Fibroblast of pulmonary artery (primary cell): Measurements from ENCODE around the gene TGFBR2.

Source experiments
- DNase-seq: peaks from one replicate; pipeline ENCODE4 v3.0.0-alpha.2; 2010; ENCODE audit warnings: low read depth
- H3K4me3 ChIP-seq: replicated peaks from 2 replicates; pipeline ENCODE4 v1.5.1; 2011; ENCODE audit warnings: low read depth, mild to moderate bottlenecking, control low read depth, low read length, moderate library complexity
- CTCF ChIP-seq: IDR thresholded peaks from 2 replicates; pipeline ENCODE4 v1.5.1; 2011; ENCODE audit warnings: mild to moderate bottlenecking, control low read depth, low read length, inconsistent platforms; ENCODE audit errors: missing control alignments

TGFBR2 gene

GRCh38 chr3:30586096-30586805 lies 20.1 kb upstream of the TGFBR2 start:
- DNase-seq, result no peak
- H3K4me3 ChIP-seq, result no peak overlapping the region
- TF ChIP-seq CTCF, result no peak

- no peak for DNase-seq
- no peak overlapping the region for H3K4me3 ChIP-seq
- no peak for TF ChIP-seq CTCF
Measured at GRCh38 chr3:30586806-30587486, 19.5 kb upstream of the TGFBR2 start.

- no peak for DNase-seq
- TF ChIP-seq CTCF, result no peak
- no peak overlapping the region for H3K4me3 ChIP-seq
Measured at GRCh38 chr3:30587904-30588303, 18.5 kb upstream of the TGFBR2 start.

- no peak for DNase-seq
- no peak overlapping the region for H3K4me3 ChIP-seq
- TF ChIP-seq CTCF, result no peak
Measured at GRCh38 chr3:30596152-30596551, 10.2 kb upstream of the TGFBR2 start.

- H3K4me3 ChIP-seq, result no peak overlapping the region
- TF ChIP-seq CTCF, result no peak
- peak; percentile 88 for DNase-seq
Measured at GRCh38 chr3:30597131-30597768, 9.2 kb upstream of the TGFBR2 start.

- DNase-seq, result no peak
- no peak overlapping the region for H3K4me3 ChIP-seq
- TF ChIP-seq CTCF, result no peak
Measured at GRCh38 chr3:30597769-30598134, 8.6 kb upstream of the TGFBR2 start.
